Measurements from ENCODE around the gene TUBB4A.

DNA sequence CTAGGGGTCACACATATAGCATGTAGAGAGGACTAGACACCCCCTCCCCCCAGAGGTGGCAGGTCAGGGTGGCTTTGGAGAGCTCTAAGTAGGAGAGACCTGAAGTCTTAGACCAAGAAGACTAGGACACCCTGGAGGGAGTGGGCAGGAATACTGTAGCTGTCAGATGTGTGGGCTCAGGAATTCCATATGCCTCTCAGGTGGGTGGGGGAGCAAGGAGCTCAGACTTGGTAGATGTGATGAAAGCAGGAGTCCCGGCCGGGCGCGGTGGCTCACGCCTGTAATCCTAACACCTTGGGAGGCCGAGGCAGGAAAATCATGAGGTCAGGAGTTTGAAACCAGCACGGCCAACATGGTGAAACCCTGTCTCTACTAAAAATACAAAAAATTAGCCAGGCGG, 36.4 kb downstream of the TUBB4A start:
- TF ChIP-seq, protein P1, sequence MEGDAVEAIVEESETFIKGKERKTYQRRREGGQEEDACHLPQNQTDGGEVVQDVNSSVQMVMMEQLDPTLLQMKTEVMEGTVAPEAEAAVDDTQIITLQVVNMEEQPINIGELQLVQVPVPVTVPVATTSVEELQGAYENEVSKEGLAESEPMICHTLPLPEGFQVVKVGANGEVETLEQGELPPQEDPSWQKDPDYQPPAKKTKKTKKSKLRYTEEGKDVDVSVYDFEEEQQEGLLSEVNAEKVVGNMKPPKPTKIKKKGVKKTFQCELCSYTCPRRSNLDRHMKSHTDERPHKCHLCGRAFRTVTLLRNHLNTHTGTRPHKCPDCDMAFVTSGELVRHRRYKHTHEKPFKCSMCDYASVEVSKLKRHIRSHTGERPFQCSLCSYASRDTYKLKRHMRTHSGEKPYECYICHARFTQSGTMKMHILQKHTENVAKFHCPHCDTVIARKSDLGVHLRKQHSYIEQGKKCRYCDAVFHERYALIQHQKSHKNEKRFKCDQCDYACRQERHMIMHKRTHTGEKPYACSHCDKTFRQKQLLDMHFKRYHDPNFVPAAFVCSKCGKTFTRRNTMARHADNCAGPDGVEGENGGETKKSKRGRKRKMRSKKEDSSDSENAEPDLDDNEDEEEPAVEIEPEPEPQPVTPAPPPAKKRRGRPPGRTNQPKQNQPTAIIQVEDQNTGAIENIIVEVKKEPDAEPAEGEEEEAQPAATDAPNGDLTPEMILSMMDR (IDR thresholded peaks at IDR 0.05; ENCODE audit: low read length), result no peak
- no peak for TF ChIP-seq EZH2 (IDR thresholded peaks at IDR 0.05; ENCODE audit: borderline replicate concordance, low read length)
